Muscle of back (tissue), 11 donors: Measurements from ENCODE around the gene PTGES. TPM values are rescaled to one million over a fixed set of nuclear protein-coding genes. Genes with fewer than 3 reads are reported as not detected.
A peak's percentile ranks its signal among the peaks of the same experiment; 100 is the strongest.
"Not testable (repeated sequence)": the region's sequence is repeated elsewhere in the genome, so short reads cannot be mapped to it uniquely, and the experiment has no call there.

ENCODE experiments used
- DNase-seq, 3 donors: peaks; one replicate each; pipeline versions ENCODE4 v3.0.0 to v3.0.0-alpha.2; 2013
- polyA plus RNA-seq, 10 donors: library from polyadenylated mRNA; unstranded; fragments of 120-200 nt; gene quantifications; one replicate each; pipeline ENCODE4 v1.2.1, GENCODE V29; 2013; ENCODE audit not compliant: insufficient read length in 10 of 10

The PTGES gene
- polyA plus RNA-seq, 10 donors = 6.3 to 14.3 (median 8.2) TPM

DNA sequence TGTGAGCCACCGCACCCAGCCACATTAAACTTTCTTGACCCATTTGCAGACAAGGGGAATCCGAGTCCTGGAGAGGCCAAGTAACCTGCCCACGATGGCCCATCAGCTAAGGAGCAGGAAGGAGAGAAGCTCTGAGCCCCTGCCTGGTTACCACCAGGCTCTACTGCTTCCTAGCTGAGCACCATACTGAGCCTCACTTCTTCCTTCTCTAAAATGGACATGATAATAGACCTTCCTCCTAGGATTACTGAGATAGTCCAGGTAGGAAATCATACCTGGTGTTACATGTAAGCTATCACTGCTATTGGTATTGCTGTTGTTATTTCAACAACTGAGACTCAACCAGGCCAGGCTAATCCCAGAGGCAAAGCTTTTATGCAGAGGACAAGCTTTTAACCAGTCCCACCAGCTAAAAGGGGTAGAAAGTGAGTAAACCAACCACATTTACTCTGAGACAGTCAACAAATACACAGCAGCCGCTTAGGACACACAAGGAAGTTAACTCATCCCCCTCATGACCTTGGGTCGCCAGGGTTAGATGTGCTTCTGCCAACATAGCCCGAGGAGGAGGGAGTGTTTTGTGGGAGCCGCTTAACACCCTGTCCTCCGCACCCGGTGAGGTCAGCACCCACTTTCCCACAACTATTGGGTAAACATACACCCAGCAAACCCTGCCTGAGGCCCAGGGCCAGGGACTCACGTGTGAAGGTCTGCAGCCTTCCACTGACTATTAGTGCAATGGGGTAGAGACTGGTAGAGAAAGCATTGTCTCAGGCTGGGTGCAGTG lies 20.6 kb upstream of the PTGES start:
- no peak for DNase-seq

DNA sequence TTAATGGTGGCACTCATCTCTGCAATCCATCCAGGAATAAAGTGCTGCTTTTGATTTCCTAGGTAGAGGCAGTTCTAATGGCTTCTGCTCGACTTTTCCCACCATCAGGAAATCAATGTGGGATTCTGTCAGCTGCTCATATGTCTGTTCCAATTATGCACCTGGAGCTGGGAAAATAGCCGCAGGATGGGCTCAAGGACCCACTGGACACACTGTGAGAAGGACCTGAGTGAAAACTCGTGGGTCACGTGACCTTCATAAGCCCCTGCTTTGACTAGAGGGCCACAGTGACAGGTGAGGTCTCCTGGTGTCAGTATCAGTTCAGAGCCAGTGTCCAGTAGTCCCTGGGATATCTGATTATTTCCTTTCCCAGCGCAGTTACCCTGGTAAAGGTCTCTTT lies 17.9 kb upstream of the PTGES start:
- no peak for DNase-seq

DNA sequence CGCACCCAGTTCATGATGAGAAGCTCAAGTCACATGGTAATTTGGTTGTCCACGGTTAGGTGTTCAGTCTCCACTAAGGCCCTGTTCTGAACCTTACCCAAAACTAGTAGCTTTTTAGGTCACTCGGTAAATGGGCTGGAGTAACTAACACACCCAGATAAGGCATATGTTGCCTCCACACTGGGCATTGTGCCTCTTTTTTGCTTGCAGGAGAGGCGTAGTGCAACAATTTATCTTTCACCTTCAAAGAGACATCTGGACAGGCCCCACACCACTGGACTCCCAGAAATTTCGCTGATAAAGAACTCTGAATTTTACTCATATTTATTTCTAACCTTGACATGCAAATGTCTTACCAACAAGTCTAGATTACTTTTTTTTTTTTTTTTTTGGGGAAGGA lies 16.8 kb upstream of the PTGES start:
- no peak for DNase-seq

DNA sequence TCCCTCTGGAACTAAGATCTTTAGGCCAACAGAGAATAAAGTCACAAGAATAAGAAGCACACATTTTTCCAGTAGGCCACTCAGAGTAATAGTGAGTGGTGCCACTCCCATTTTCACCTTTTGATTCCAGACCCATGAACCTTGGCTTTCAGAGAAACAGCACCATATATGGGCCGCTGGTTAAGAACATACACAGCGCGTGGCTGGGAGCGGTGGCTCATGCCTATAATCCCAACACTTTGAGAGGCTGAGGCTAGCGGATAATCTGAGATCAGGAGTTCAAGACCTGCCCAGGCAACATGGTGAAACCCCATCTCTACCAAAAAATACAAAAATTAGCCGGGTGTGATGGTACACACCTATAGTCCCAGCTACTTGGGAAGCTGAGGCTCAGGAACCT lies 15.6 kb upstream of the PTGES start:
- no peak for DNase-seq

GRCh38 chr9:129765764-129766317 lies 13.0 kb upstream of the PTGES start:
- no peak for DNase-seq

DNA sequence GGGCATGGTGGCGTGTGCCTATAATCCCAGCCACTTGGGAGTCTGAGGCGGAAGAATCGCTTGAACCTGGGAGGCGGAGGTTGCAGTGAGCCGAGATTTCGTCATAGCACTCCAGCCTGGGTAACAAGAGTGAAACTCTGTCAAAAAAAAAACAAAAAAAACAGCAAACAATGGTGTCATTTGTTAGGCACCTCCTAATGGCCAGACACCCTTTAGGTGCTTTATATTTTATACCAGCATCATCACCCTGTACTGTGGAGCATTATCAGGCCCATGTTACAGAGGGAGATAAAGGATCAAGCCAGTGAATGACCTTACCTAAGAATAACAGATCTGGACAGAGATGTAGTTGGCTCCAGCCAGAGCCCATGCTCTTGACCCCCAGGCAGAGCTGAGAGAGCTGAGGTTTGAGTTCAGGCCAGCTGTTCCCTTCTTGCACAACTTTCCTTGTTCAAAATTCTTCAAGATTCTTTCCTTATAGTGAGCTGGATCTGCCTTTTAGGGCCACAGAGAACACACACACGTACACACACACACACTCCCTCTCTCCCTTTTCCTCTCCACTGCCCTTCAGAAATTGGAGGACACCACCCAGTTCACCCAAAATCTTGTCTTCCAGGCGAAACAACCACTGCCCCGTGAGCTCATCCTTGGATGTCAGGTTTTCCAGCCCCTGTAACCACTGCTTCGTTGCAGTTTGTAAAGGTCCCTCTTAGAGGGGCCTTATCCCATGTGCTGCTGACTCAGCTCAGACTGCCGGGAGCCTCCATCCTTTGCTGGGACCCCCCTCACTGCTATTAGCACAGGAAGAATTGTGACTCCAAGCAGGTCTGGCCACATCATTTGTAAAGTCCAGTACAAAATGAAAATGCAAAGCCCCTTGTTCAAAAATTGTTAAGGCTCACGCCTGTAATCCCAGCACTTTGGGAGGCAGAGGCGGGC lies 10.4 kb upstream of the PTGES start:
- DNase-seq = peak; percentile 30 to 76 (median 46)

DNA sequence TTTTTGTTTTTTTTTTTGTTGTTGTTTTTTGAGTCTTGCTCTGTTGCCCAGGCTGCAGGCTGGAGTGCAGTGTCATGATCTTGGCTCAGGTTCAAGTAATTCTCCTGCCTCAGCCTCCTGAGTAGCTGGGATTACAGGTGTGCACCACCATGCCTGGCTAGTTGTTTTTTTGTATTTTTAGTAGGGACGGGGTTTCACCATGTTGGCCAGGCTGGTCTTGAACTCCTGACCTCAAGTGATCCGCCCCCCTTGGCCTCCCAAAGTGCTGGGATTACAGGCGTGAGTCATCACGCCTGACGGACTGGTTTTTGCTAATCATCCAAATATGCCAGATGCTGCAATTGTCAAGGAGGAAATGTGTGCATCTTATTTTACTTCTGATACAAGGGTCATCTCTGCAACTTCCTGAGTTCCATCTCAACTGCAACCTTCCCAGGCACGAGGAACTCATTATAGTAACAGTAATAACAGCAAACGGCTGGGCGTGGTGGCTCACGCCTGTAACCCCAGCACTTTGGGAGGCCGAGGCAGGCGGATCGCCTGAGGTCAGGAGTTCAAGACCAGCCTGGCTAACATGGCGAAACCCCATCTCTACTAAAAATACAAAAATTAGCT lies 9.6 kb upstream of the PTGES start:
- peak; percentile 52 to 91 (median 84) for DNase-seq

DNA sequence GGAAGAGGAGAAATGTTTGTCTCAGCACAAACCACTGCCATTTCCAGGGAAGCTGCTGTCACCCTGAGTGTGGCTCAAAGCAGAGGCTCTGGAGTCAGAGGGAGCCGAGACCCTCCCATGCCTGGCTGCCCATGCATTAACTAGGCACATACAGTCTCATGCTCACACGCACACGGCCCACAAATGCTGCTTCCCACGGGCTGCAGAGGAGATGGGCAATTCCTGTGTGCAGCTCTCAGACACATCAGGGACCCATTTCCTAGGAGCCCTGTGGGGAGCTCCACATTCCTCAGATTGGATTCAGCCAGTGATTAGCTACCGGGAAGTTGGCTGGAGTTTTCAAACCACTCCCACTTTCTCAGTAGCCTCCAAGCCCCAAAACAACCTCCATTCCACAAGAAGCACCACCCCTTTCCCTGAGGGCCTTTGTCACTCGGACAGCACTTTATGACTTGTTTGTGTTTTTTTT lies 9.1 kb upstream of the PTGES start:
- DNase-seq = peak; percentile 54 to 88 (median 75)

DNA sequence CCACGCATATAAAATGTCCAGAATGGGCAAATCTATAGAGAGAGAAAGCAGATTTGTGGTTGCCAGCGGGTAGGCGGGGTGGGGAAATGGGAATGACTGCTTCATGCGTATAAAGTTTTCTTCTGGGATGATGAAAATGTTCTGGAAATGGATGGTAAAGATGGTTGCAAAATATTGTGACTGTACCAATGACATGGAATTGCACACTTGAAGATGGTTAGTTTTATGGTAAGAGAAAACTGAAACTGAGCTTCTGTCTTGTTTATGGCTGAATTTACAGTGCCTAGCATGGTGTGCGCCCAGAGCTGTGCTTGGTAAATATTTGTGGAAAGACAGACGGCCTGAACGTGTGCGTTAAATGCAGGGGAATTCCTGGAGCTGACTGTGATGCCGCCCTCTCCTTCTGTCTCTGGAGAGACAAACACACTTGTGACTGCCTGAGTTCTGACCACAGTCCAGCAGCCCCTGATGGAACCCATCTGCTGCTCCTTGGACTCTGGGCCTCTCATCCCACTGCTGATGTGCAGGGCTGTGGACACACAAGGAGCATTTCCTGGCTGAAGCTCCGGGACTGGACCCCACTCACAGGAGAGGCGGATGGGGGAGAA lies 8.6 kb upstream of the PTGES start:
- DNase-seq = peak in 2 of 3 donors; percentile 44 to 56

DNA sequence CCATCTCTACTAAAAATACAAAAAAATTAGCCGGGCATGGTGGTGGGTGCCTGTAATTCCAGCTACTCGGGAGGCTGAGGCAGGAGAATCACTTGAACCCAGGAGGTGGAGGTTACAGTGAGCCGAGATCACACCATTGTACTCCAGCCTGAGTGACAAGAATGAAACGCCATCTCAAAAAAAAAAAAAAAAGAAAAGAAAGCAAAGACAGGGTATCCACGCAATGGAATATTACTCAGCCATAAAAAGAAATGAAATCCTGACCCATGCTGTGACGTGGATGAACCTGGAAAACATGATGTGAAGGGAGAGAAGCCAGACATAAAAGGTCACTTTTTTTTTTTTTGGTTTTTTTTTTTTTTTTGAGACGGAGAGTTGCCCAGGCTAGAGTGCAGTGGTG lies 7.9 kb upstream of the PTGES start:
- not testable (repeated sequence) for DNase-seq

GRCh38 chr9:129759804-129760502 lies 7.1 kb upstream of the PTGES start:
- DNase-seq = no peak

GRCh38 chr9:129759319-129759718 lies 6.5 kb upstream of the PTGES start:
- DNase-seq = peak in 2 of 3 donors; percentile 38 to 51

GRCh38 chr9:129757045-129757444 lies 4.2 kb upstream of the PTGES start:
- DNase-seq = no peak

GRCh38 chr9:129756191-129756590 lies 3.3 kb upstream of the PTGES start:
- DNase-seq = no peak

DNA sequence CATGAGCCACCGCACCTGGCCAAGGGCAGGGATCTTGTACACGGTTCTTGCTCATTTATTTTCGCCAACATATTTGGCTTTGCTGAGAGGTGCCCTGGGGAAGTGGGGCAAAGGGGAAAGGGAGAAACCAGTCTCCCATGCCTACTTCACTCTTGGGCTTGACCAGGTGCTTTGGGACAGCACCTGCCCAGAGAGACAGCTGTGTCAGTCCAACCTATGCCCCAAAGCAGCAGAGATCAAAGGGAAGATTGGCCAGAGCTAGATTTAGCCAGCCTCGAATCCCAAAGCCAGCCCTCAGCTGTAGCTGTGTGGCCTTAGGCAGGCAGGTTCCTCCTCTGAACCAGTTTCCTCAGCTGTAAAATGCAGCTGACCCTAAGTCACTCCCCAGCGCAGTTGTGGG lies 2.3 kb upstream of the PTGES start:
- DNase-seq = no peak

DNA sequence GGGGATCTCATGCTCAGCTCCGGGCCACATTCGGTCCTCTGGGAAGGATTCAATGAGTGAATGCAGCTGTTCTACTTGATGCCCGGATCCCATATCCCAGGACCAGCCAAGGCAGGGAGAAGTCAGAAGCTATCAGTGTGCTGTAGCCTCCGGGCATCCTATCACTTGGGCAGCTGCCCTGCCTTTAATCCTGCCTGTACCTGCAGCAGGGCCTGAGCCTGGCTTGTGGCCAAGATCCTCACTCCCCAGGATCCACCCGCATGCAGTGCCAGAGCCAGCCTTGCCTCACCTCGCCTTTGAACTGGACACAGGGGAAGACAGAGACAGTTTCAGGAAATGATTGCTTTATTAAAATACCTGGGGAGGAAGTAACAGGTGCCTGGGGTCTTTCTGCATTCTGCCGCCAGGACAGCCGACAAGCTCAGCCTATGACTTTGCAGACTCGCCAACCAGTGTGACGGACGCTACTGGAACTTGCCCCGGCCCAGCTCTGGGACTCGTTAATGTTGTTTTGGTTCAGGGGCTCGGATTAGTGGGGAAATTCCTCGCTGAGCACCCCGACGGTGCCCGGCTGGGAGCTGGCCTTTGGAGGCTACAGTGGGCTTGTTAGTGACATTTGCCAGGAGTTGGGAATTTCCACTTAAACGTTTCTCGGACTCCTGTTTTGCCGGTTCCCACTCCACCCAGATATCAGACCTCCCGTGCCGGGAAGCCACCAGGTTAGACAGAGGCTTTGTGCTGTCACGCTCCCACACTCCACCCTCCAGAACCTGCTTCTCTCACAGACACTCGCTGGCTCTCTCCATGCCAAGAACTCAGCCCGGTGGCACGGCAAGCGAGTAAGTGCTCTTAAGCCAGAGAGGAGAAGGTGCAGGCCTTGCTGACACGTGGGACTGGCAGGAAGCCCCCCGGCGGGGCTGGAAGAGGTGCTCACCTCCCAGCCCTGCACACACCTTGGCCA lies 721 bp downstream of the PTGES start:
- no peak for DNase-seq

GRCh38 chr9:129750013-129750638 lies 2.7 kb downstream of the PTGES start:
- DNase-seq = peak in 1 of 3 donors; percentile 49

DNA sequence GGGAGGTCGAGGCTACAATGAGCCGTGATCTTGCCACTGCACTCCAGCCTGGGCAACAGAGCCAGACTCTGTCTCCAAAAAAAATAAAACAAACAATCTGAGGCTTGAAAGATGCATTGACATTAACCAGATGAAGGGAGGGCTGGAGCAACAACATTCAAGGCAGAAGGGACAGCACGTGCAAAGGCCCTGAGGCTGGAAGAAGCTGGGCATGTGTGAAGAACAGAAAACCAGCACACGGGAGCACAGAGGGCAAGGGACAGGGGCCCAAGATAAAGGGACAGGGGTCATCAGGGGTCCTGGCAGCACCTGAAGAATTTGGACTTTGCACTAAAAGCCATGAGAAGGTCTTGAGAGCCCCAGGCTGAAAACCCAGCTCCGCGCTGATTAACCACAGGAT lies 3.3 kb downstream of the PTGES start:
- no peak for DNase-seq

- not testable (repeated sequence) for DNase-seq
Observed at GRCh38 chr9:129749052-129749451, 3.8 kb downstream of the PTGES start.
